Keratinocyte (primary cell): Measurements from ENCODE around the gene ADGRB3. TPM values are rescaled to one million over a fixed set of nuclear protein-coding genes. Genes with fewer than 3 reads are reported as not detected.
A peak's percentile ranks its signal among the peaks of the same experiment; 100 is the strongest.

Experiments used
- DNase-seq: peaks from one replicate; pipeline ENCODE4 v3.0.0-alpha.2; 2011; ENCODE audit warnings: low read depth, missing footprints, low spot score
- FAIRE-seq: peaks from 2 replicates; lab custom pipeline; 2011; peaks lifted over from hg19 to GRCh38; lab: Jason Lieb, UNC
- H2AFZ ChIP-seq: 2 replicates; pipeline ENCODE4 v1.6.0; 2012; ENCODE audit warnings: low read length, control low read depth, inconsistent platforms; ENCODE audit not compliant: control insufficient read depth
- H3K27ac ChIP-seq: 2 replicates; pipeline ENCODE4 v1.5.1; 2011; ENCODE audit warnings: low read length; ENCODE audit not compliant: control insufficient read depth, insufficient read depth
- H3K27me3 ChIP-seq: 3 replicates; pipeline ENCODE4 v1.6.0; 2011; ENCODE audit warnings: low read length; ENCODE audit not compliant: control insufficient read depth, insufficient read depth; ENCODE audit errors: extremely low read depth
- H3K36me3 ChIP-seq, 2 experiments: 2 replicates in 1 of 2; 3 replicates in 1 of 2; pipeline ENCODE4 v1.5.1; 2011; ENCODE audit warnings: low read length in 2 of 2, mild to moderate bottlenecking in 1 of 2; ENCODE audit not compliant: control insufficient read depth in 2 of 2, insufficient read depth in 2 of 2; ENCODE audit errors: extremely low read depth in 1 of 2
- H3K4me1 ChIP-seq: 3 replicates; pipeline ENCODE4 v1.5.1; 2011; ENCODE audit warnings: low read length; ENCODE audit not compliant: control insufficient read depth, insufficient read depth; ENCODE audit errors: extremely low read depth
- H3K4me2 ChIP-seq: 3 replicates; pipeline ENCODE4 v1.6.0; 2011; ENCODE audit warnings: low read depth, low read length; ENCODE audit not compliant: control insufficient read depth, insufficient read depth; ENCODE audit errors: extremely low read depth
- H3K4me3 ChIP-seq, 3 experiments: fragments of 200-600 bp in 1 of 3; sonication (generic) in 1 of 3; 2 replicates in 2 of 3; 3 replicates in 1 of 3; pipeline ENCODE4 v1.5.1; 2011 to 2016; ENCODE audit warnings: low read length in 3 of 3, mild to moderate bottlenecking in 3 of 3, control low read depth in 2 of 3, inconsistent platforms in 1 of 3, low read depth in 1 of 3, mixed read lengths in 1 of 3, mixed run types in 1 of 3, moderate library complexity in 1 of 3; ENCODE audit not compliant: control insufficient read depth in 2 of 3, insufficient read depth in 2 of 3; ENCODE audit errors: extremely low read depth in 1 of 3
- H3K79me2 ChIP-seq: 2 replicates; pipeline ENCODE4 v1.6.0; 2012; ENCODE audit warnings: low read length; ENCODE audit not compliant: control insufficient read depth, insufficient read depth
- H3K9ac ChIP-seq: 3 replicates; pipeline ENCODE4 v1.6.0; 2011; ENCODE audit warnings: low read length; ENCODE audit not compliant: control insufficient read depth, insufficient read depth; ENCODE audit errors: extremely low read depth
- H3K9me1 ChIP-seq: 3 replicates; pipeline ENCODE4 v1.6.0; 2011; ENCODE audit warnings: low read length; ENCODE audit not compliant: control insufficient read depth, insufficient read depth; ENCODE audit errors: extremely low read depth
- H3K9me3 ChIP-seq: 2 replicates; pipeline ENCODE4 v1.5.1; 2012; ENCODE audit warnings: low read depth, low read length; ENCODE audit not compliant: control insufficient read depth
- H4K20me1 ChIP-seq: 3 replicates; pipeline ENCODE4 v1.6.0; 2011; ENCODE audit warnings: low read length; ENCODE audit not compliant: control insufficient read depth, insufficient read depth; ENCODE audit errors: extremely low read depth
- CTCF ChIP-seq, 3 experiments: IDR thresholded peaks in 1 of 3; conservative IDR thresholded peaks in 1 of 3; optimal IDR thresholded peaks in 1 of 3; 2 replicates in 2 of 3; 3 replicates in 1 of 3; pipeline versions ENCODE3 to v1.5.1; 2011; ENCODE audit warnings: low read length in 3 of 3, mild to moderate bottlenecking in 3 of 3, moderate library complexity in 2 of 3, control low read depth in 1 of 3, inconsistent platforms in 1 of 3; ENCODE audit not compliant: insufficient read depth in 2 of 3; ENCODE audit errors: extremely low read depth in 1 of 3
- EZH2 ChIP-seq: IDR thresholded peaks from one replicate; pipeline ENCODE4 v1.6.1; 2012; ENCODE audit warnings: inconsistent platforms, mild to moderate bottlenecking, low read length, moderate library complexity
- dilution Hi-C: fragments of 300-500 bp; cut with MboI; formaldehyde crosslinking; loops from one replicate; pipeline ENCODE4 v1.7.0; 2020; ENCODE audit warnings: low sequenced_read_pairs; ENCODE audit not compliant: extremely low pct_ligation_motif_present
- polyA plus RNA-seq, 5 experiments: library from polyadenylated mRNA; depleted of rRNA in 3 of 5; stranded (reverse) in 3 of 5; stranded (forward) in 1 of 5; unstranded in 1 of 5; fragments of >200 nt; gene quantifications; 1 replicate in 1 of 5; 2 replicates in 3 of 5; 3 replicates in 1 of 5; pipeline versions ENCODE4 v1.2.1 to v1.2.3, GENCODE V29; 2011 to 2012; ENCODE audit warnings: missing spikeins in 2 of 5, low read depth in 1 of 5, low replicate concordance in 1 of 5

Gene ADGRB3
- polyA plus RNA-seq, 1 donor (not counting 4 experiments of a cell fraction or from before 2014, with no cell fraction given), result not detected

- H3K27ac ChIP-seq, result no peak overlapping the region
- no peaks in the 10 kb centered on the region for H3K27me3 ChIP-seq
- no peak for TF ChIP-seq EZH2
- no peak for TF ChIP-seq CTCF (optimal IDR thresholded peaks at IDR 0.05 in 1 of 3, IDR thresholded peaks at IDR 0.05 in 1 of 3, conservative IDR thresholded peaks at IDR 0.05 in 1 of 3; ENCODE audit: extremely low read depth in 1 of 3, insufficient read depth in 2 of 3, low read length in 3 of 3)
- no peak overlapping the region for H3K4me3 ChIP-seq
- FAIRE-seq (no peak), DNase-seq (no peak)
- H3K79me2 ChIP-seq, result no peaks in the 10 kb centered on the region
- H3K36me3 ChIP-seq, result no peaks in the 10 kb centered on the region
- no peaks in the 10 kb centered on the region for H4K20me1 ChIP-seq
- dilution Hi-C loops, result no loop called here
- H3K9me1 ChIP-seq, result no peaks in the 10 kb centered on the region
- H2AFZ ChIP-seq, result no peak overlapping the region
- no peak overlapping the region for H3K4me2 ChIP-seq
- no peak overlapping the region for H3K9ac ChIP-seq
- H3K4me1 ChIP-seq, result no peaks in the 10 kb centered on the region
- no peaks in the 10 kb centered on the region for H3K9me3 ChIP-seq
These were observed 240.3 kb downstream of the ADGRB3 start for GRCh38 chr6:68875403-68875802.

- no peaks in the 10 kb centered on the region for H3K27me3 ChIP-seq
- TF ChIP-seq CTCF (optimal IDR thresholded peaks at IDR 0.05 in 1 of 3, IDR thresholded peaks at IDR 0.05 in 1 of 3, conservative IDR thresholded peaks at IDR 0.05 in 1 of 3; ENCODE audit: extremely low read depth in 1 of 3, insufficient read depth in 2 of 3, low read length in 3 of 3) (peak in 1 of 3 experiments; percentile 9), EZH2 (no peak)
- no peaks in the 10 kb centered on the region for H3K9me3 ChIP-seq
These were observed 241.9 kb downstream of the ADGRB3 start for GRCh38 chr6:68876792-68877493.

More at GRCh38 chr6:68876792-68877493, 241.9 kb downstream of the ADGRB3 start:
- H3K79me2 ChIP-seq, result no peaks in the 10 kb centered on the region
- H3K4me1 ChIP-seq, result no peaks in the 10 kb centered on the region
- H3K4me2 ChIP-seq, result no peak overlapping the region
- H2AFZ ChIP-seq, result no peak overlapping the region
- H3K27ac ChIP-seq, result no peak overlapping the region
- no peak overlapping the region for H3K9ac ChIP-seq
- no peaks in the 10 kb centered on the region for H3K36me3 ChIP-seq
- H3K9me1 ChIP-seq, result no peaks in the 10 kb centered on the region
- dilution Hi-C loops, result no loop called here
- DNase-seq (no peak), FAIRE-seq (no peak)
- no peaks in the 10 kb centered on the region for H4K20me1 ChIP-seq
- no peak overlapping the region for H3K4me3 ChIP-seq
